Stimulated activated CD8-positive, alpha-beta memory T cell treated with anti-CD3 and anti-CD28 coated beads, Interleukin-7, amount 100 ng/mL, for 1 hour (primary cell): ENCODE measurements around the gene NSUN7.

Experiments used
- DNase-seq, 2 donors: peaks; one replicate each; pipeline ENCODE4 v3.0.0-alpha.2; 2020; ENCODE audit warnings: low read depth in 2 of 2

The NSUN7 gene

GRCh38 chr4:40845154-40845835 lies 95.5 kb downstream of the NSUN7 start:
- no peak for DNase-seq

GRCh38 chr4:40846532-40846931 lies 96.8 kb downstream of the NSUN7 start:
- DNase-seq = no peak

DNA sequence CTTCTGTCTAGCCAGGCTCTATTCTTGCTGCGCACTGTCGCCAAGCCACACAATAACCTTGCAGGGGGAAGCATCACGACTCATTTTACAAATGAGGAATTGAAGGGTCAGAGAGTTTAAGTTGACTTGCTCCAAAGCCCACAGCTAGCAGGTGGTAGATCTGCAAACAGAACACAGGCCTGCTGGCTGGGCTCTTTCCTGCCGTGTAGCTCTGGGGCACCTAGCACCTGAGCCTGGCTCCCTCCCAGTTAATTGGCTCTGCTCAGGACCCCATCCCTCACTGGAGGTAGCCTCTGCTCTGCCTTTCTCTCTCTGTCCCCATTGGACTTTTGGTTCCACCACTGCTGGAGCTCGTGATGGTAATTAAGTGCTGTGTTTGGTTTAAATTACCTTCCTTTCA lies 98.5 kb downstream of the NSUN7 start:
- DNase-seq = no peak

DNA sequence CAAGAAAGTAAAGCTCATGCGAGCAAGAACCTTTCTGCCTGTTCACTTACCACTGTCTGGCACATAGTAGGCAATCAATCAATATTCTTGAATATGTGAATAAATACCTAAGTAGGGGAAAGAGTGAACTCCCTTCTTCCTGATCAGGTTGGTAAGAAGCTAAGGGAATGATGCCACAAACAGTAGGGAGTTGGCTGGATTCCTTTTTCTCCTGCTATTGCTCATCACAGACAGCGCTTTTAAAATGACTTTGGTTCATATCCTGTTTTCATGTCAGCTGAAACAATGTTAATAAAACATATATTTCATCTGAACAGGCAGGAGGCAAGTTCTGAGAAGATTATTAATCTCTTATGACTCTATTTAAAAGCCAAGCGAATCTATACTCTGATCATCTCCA lies 99.2 kb downstream of the NSUN7 start:
- DNase-seq = no peak

DNA sequence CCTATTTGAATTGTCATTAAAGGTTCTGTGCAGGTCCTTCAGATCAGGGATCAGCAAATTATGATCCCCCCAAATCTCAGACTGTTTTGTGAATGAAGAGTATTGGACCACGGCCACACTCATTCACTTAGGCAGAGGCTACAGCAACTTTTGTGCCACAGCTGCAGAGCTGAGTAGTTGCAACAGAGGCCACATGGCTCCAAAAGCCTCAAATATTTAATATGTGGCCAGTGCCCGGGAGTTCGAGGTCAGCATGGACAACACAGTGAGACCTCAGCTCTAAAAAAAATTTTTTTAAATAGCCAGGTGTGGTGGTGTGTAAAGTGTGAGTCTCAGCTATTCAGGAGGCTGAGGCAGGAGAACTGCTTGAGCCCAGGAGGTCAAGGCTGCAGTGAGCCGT lies 100.7 kb downstream of the NSUN7 start:
- no peak for DNase-seq

- DNase-seq = no peak
Measured at GRCh38 chr4:40856277-40856839, 106.6 kb downstream of the NSUN7 start.

DNA sequence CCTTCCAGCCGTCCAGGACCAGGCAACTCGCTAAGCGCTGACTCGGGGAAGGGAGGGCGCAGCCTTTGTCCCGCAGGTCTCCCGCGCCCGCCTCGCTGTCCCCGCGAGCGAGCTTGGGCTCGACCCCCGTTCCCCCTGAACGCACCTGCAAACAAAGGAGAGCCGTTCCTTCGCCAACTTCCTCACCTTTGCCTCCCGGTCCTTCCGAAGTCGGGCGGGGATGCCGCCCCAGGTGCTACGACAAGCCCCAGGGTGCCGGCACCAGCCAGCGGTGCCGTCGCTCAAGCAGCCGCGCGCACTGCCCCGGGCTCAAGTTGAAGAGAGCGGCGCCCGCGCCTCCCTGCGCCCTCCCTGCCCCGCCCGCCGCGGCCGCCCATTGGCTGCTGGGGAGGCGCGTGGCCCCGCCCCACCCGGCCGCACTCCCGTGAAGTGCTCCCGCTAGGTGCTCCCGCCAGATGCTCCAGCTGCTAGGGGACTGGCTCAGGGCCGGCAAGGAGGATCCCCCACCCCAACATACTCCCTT lies 107.1 kb downstream of the NSUN7 start:
- DNase-seq = no peak

DNA sequence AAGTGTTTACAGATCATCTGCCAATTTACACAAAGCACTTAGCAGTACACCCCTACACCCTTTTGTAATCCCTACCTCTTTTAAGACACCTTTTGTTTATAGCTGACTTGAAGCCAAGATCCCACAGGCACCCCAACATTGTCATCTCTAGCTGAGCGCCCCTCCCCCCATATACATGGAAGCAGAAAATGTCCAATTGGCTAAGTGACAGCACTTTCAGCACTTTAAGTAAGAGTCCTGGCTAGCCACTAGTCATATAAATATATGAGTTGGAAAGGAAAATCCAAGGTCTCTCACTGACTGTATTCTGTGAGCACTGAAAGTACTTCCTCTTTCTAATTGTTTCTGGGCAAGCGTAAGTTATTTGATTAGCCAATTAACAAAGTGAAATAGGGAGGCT lies 108.2 kb downstream of the NSUN7 start:
- no peak for DNase-seq

DNA sequence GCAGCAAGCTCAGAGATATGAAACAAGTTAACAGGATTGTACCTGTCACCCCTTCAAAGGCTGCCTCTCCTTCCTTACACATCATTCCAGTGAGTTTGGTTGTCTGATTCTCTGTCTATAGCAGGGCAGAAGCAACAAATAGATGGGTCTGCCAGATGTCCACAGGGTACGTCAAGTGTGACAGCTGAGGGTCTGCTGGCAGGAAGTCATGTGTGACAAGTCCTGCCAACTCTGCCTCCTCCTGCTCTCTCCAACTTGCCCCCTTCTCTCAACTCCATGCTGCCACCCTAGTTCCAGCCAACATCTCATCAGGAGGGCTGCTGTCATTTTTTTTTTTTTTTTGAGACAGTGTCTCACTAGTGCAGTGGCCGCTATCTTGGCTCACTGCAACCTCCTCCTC lies 109.2 kb downstream of the NSUN7 start:
- DNase-seq = no peak
